Adrenal gland (tissue), 12 donors: ENCODE data around the gene KRTAP10-6. TPM values are rescaled to one million over a fixed set of nuclear protein-coding genes. Genes with fewer than 3 reads are reported as not detected.
A peak's percentile ranks its signal among the peaks of the same experiment; 100 is the strongest.

Source experiments
- DNase-seq, 7 donors: peaks; one replicate each; pipeline ENCODE4 v3.0.0-alpha.2; 2019 to 2020
- H3K27ac ChIP-seq, 5 donors: fragments of 200-600 bp; sonication (generic) in 4 of 5; 1 replicate in 3 of 5; 2 replicates in 2 of 5; pipeline versions ENCODE4 v1.5.1 to v1.8.0; 2016 to 2020; ENCODE audit warnings: mild to moderate bottlenecking in 1 of 5
- H3K27me3 ChIP-seq: fragments of 200-600 bp; 2 replicates; pipeline ENCODE4 v1.8.0; 2021
- H3K36me3 ChIP-seq, 2 donors: fragments of 200-600 bp; replicated peaks in 1 of 2; 1 replicate in 1 of 2; 2 replicates in 1 of 2; pipeline versions ENCODE4 v1.5.1 to v1.8.0; 2018 to 2022
- H3K4me1 ChIP-seq, 2 donors: fragments of 200-600 bp; replicated peaks in 1 of 2; 1 replicate in 1 of 2; 2 replicates in 1 of 2; pipeline versions ENCODE4 v1.5.1 to v1.8.0; 2018 to 2021
- H3K4me3 ChIP-seq, 4 donors: fragments of 200-600 bp; sonication (generic) in 3 of 4; one replicate each; pipeline ENCODE4 v1.5.1; 2016 to 2018
- H3K9me3 ChIP-seq, 3 donors: fragments of 200-600 bp; sonication (generic) in 1 of 3; replicated peaks in 1 of 3; 1 replicate in 2 of 3; 2 replicates in 1 of 3; pipeline versions ENCODE4 v1.5.1 to v1.8.0; 2016 to 2021
- CTCF ChIP-seq, 6 experiments: fragments of 450-650 bp in 4 of 6; fragments of 200-600 bp in 2 of 6; sonication (generic) in 1 of 6; IDR thresholded peaks; 1 replicate in 5 of 6; 2 replicates in 1 of 6; pipeline versions ENCODE4 v1.5.1 to v1.8.0; 2016 to 2021; ENCODE audit warnings: antibody characterized with exemption in 6 of 6, mild to moderate bottlenecking in 2 of 6, moderate library complexity in 1 of 6
- POLR2A ChIP-seq, 2 donors: fragments of 450-650 bp; IDR thresholded peaks; one replicate each; pipeline ENCODE4 v1.6.1; 2017; ENCODE audit warnings: antibody characterized with exemption in 2 of 2, mild to moderate bottlenecking in 2 of 2, moderate library complexity in 1 of 2
- WGBS, 4 donors: extraction: QIAGEN DNeasy Blood & Tissue Kit in 2 of 4; methylation state at CpG; one replicate each; pipeline versions ENCODE4 v1.1.5 to v1.1.7; 2013 to 2017; 5-methylcytosine and 5-hydroxymethylcytosine counted together
- intact Hi-C, 2 donors: fragments of 100-400 bp; cut with DNase I; formaldehyde crosslinking; loops; one replicate each; pipeline versions ENCODE4 v1.14.1 to v1.15.0; 2022 to 2023
- polyA plus RNA-seq, 3 donors: library from polyadenylated mRNA; stranded (reverse); fragments of 200-250 nt in 2 of 3; fragments of 350-450 nt in 1 of 3; fragmentation: Illumina TruSeq in 1 of 3; extraction: RNeasy Lipid Tissue Mini Kit (QIAGEN cat#74804) in 1 of 3; gene quantifications; one replicate each; pipeline ENCODE4 v1.2.3, GENCODE V29; 2013 to 2014
- total RNA-seq, 9 donors: library from RNA; depleted of rRNA in 4 of 9; stranded (reverse); fragments of >200 nt in 4 of 9; fragments of 120-200 nt in 1 of 9; fragmentation: NEBNext Ultra II Directional in 1 of 9; extraction: Animal tissue kit (Norgen Biotek cat#: 25700) in 1 of 9; gene quantifications; one replicate each; pipeline versions ENCODE4 v1.1.0 to v1.2.4, GENCODE V29; 2013 to 2023
- donor health status: healthy with polysubstance abuse.
- donor health status: Bipolar disorder and iron deficiency.
- donor health status: DM: yes; HTN: yes; CAD: no.
- donor health status: DM: no; HTN: no; CAD: no.
- donor health status: DM: no; HTN: no; CAD: no.
- donor health status: DM: yes; HTN: yes; CAD: no.

Gene KRTAP10-6
- total and polyA plus RNA-seq, 12 donors: not detected

GRCh38 chr21:44637018-44637850 lies 44.9 kb upstream of the KRTAP10-6 start, which contains the start of gene KRTAP10-10:
TSS of gene KRTAP10-10 (plus strand) at chr21:44637356. CDS start at chr21:44637418, 62 bp downstream.
- no peaks in the 10 kb centered on the region for H3K27me3 ChIP-seq
- no peaks in the 10 kb centered on the region for H3K9me3 ChIP-seq
- intact Hi-C loops: no loop called here
- no peak for TF ChIP-seq POLR2A (IDR thresholded peaks at IDR 0.05)
- no peak for TF ChIP-seq CTCF (IDR thresholded peaks at IDR 0.05)
- no peaks in the 10 kb centered on the region for H3K36me3 ChIP-seq
- H3K27ac ChIP-seq: no peak within 1 kb of the TSS
- peak in 1 of 7 donors; percentile 11 for DNase-seq
- no peaks in the 10 kb centered on the region for H3K4me1 ChIP-seq
- no peak within 1 kb of the TSS for H3K4me3 ChIP-seq
- 22 to 56% (median 54%) methylated on average over 5 to 21 of the region's 21 CpGs for WGBS, 4 donors

GRCh38 chr21:44636209-44637017 lies 44.1 kb upstream of the KRTAP10-6 start:
- 80 to 86% (median 82%) methylated on average over 12 to 15 of the region's 15 CpGs for WGBS, 4 donors
- Histone ChIP-seq H3K4me3 (no peak overlapping the region), H3K9me3 (peaks cover 0 to 4% (median 0%) of the 10 kb centered on the region in 3 donors), H3K4me1 (no peaks in the 10 kb centered on the region), H3K27ac (no peak overlapping the region), H3K36me3 (no peaks in the 10 kb centered on the region), H3K27me3 (no peaks in the 10 kb centered on the region)
- DNase-seq: peak in 1 of 7 donors; percentile 27
- TF ChIP-seq CTCF (IDR thresholded peaks at IDR 0.05) (no peak), POLR2A (IDR thresholded peaks at IDR 0.05) (no peak)
- intact Hi-C loops: no loop called here

- no peak overlapping the region for H3K4me3 ChIP-seq
- H3K36me3 ChIP-seq: no peaks in the 10 kb centered on the region
- H3K4me1 ChIP-seq: no peaks in the 10 kb centered on the region
- no peak overlapping the region for H3K27ac ChIP-seq
- H3K27me3 ChIP-seq: no peaks in the 10 kb centered on the region
- TF ChIP-seq CTCF (IDR thresholded peaks at IDR 0.05): no peak
- TF ChIP-seq POLR2A (IDR thresholded peaks at IDR 0.05): no peak
- peaks cover 0 to 6% (median 0%) of the 10 kb centered on the region in 3 donors for H3K9me3 ChIP-seq
- 71 to 82% (median 77%) methylated on average over 1 of the region's 1 CpG for WGBS, 4 donors
- DNase-seq: no peak
- intact Hi-C loops: no loop called here
Measured at GRCh38 chr21:44632067-44632466, 39.8 kb upstream of the KRTAP10-6 start.

GRCh38 chr21:44630440-44630839 lies 38.1 kb upstream of the KRTAP10-6 start:
- intact Hi-C loops: no loop called here

More at GRCh38 chr21:44630440-44630839, 38.1 kb upstream of the KRTAP10-6 start:
- TF ChIP-seq CTCF (IDR thresholded peaks at IDR 0.05): no peak
- no peak for TF ChIP-seq POLR2A (IDR thresholded peaks at IDR 0.05)
- Histone ChIP-seq H3K4me3 (no peak overlapping the region), H3K27me3 (no peaks in the 10 kb centered on the region), H3K4me1 (no peaks in the 10 kb centered on the region), H3K9me3 (peaks cover 0 to 6% (median 0%) of the 10 kb centered on the region in 3 donors), H3K36me3 (no peaks in the 10 kb centered on the region), H3K27ac (no peak overlapping the region)
- no peak for DNase-seq
- WGBS, 4 donors: 67 to 90% (median 81%) methylated on average over 2 of the region's 2 CpGs
